ENCODE measurements around the gene SLC13A1.

DNA sequence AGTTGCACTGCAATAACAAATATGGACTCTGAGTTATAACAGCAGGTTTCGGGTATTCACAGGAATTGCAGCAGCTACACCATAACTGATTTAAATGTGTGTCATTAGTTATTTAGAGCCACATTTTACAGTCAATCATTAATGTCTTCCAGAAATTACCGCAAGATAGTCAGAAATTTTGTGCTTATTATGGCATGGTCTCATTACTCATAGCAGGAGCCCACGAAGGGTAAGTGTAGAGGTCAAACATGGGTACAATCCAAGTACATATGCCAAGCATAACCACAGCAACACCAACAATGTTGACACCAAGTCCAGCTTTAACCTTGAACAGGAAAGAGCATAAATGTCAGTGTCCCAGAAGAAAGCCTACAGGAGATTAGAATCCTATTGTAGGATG is 84.4 kb downstream of the SLC13A1 start:
- TF ChIP-seq, protein P1, sequence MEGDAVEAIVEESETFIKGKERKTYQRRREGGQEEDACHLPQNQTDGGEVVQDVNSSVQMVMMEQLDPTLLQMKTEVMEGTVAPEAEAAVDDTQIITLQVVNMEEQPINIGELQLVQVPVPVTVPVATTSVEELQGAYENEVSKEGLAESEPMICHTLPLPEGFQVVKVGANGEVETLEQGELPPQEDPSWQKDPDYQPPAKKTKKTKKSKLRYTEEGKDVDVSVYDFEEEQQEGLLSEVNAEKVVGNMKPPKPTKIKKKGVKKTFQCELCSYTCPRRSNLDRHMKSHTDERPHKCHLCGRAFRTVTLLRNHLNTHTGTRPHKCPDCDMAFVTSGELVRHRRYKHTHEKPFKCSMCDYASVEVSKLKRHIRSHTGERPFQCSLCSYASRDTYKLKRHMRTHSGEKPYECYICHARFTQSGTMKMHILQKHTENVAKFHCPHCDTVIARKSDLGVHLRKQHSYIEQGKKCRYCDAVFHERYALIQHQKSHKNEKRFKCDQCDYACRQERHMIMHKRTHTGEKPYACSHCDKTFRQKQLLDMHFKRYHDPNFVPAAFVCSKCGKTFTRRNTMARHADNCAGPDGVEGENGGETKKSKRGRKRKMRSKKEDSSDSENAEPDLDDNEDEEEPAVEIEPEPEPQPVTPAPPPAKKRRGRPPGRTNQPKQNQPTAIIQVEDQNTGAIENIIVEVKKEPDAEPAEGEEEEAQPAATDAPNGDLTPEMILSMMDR (conservative IDR thresholded peaks at IDR 0.05; ENCODE audit: low read depth in 2 of 2) = no peak
- no peak for TF ChIP-seq EZH2 (IDR thresholded peaks at IDR 0.05; ENCODE audit: low read depth, unreplicated experiment)

Data from GM23338 (cell line).